B cell (primary cell): Measurements from ENCODE around the gene TUBGCP2. TPM values are rescaled to one million over a fixed set of nuclear protein-coding genes. Genes with fewer than 3 reads are reported as not detected.

Experiments
- ATAC-seq: fragments of 200-7000 bp; cut with Tn5 transposase; one replicate; pipeline ENCODE4 v1.10.0; 2021; ENCODE audit warnings: low read depth, mild to moderate bottlenecking, moderate number of reproducible peaks, moderate library complexity
- CTCF ChIA-PET: fragments of 350-600 bp; sonication (Branson Sonifier 250); formaldehyde crosslinking; loops from one replicate; lab custom pipeline; 2021; ENCODE audit warnings: antibody characterized with exemption, inconsistent platforms; lab: Charles Lee
- POLR2A ChIA-PET: fragments of 350-600 bp; sonication (Branson Sonifier 250); formaldehyde crosslinking; loops from one replicate; lab custom pipeline; 2021; ENCODE audit warnings: antibody characterized with exemption; lab: Charles Lee
- DNase-seq: peaks from one replicate; pipeline ENCODE4 v3.0.0; 2013
- H2AFZ ChIP-seq: 2 replicates; pipeline ENCODE4 v1.6.1; 2012; ENCODE audit warnings: mild to moderate bottlenecking, low read depth, low read length; ENCODE audit not compliant: insufficient read depth, poor library complexity, severe bottlenecking
- H3K27ac ChIP-seq, 2 donors: 1 replicate in 1 of 2; 2 replicates in 1 of 2; pipeline ENCODE4 v1.5.1; 2012 to 2013; ENCODE audit warnings: low read length in 2 of 2, mild to moderate bottlenecking in 2 of 2, moderate library complexity in 1 of 2
- H3K27me3 ChIP-seq, 4 experiments: fragments of 200-600 bp in 1 of 4; sonication (generic) in 1 of 4; replicated peaks in 1 of 4; 1 replicate in 2 of 4; 2 replicates in 2 of 4; pipeline versions ENCODE4 v1.6.1 to v1.7.0; 2013 to 2016; ENCODE audit warnings: low read length in 3 of 4, mild to moderate bottlenecking in 2 of 4, mixed read lengths in 1 of 4, moderate library complexity in 1 of 4; ENCODE audit not compliant: insufficient read depth in 4 of 4, control insufficient read depth in 3 of 4; ENCODE audit errors: control extremely low read depth in 1 of 4
- H3K36me3 ChIP-seq, 2 experiments: replicated peaks in 1 of 2; 1 replicate in 1 of 2; 2 replicates in 1 of 2; pipeline versions ENCODE4 v1.6.1 to v1.7.1; 2013; ENCODE audit warnings: low read length in 1 of 2; ENCODE audit not compliant: insufficient read depth in 2 of 2, control insufficient read depth in 1 of 2; ENCODE audit errors: control extremely low read depth in 1 of 2, extremely low read depth in 1 of 2
- H3K4me1 ChIP-seq, 2 donors: fragments of 200-600 bp in 1 of 2; sonication (generic) in 1 of 2; 1 replicate in 1 of 2; 2 replicates in 1 of 2; pipeline versions ENCODE4 v1.5.1 to v1.6.1; 2013 to 2017; ENCODE audit warnings: low read length in 2 of 2; ENCODE audit not compliant: control insufficient read depth in 2 of 2, insufficient read depth in 2 of 2
- H3K4me2 ChIP-seq: replicated peaks from 2 replicates; pipeline ENCODE3; 2012; ENCODE audit warnings: mild to moderate bottlenecking, low read depth, low read length; ENCODE audit not compliant: poor library complexity, severe bottlenecking
- H3K4me3 ChIP-seq, 5 experiments: fragments of 200-600 bp in 1 of 5; sonication (generic) in 1 of 5; 1 replicate in 3 of 5; 2 replicates in 2 of 5; pipeline versions ENCODE4 v1.5.1 to v1.7.0; 2011 to 2016; ENCODE audit warnings: low read length in 4 of 5, mild to moderate bottlenecking in 4 of 5, low read depth in 2 of 5, control low read depth in 1 of 5, moderate library complexity in 1 of 5; ENCODE audit not compliant: insufficient read depth in 1 of 5; ENCODE audit errors: control extremely low read depth in 1 of 5, extremely low read depth in 1 of 5
- H3K79me2 ChIP-seq: fragments of 200-600 bp; sonication (generic); one replicate; pipeline ENCODE4 v1.6.0; 2016; ENCODE audit warnings: low read length; ENCODE audit not compliant: control insufficient read depth, insufficient read depth
- H3K9ac ChIP-seq: fragments of 200-600 bp; sonication (generic); 2 replicates; pipeline ENCODE4 v1.6.1; 2017; ENCODE audit warnings: mild to moderate bottlenecking, low read length, moderate library complexity
- H3K9me3 ChIP-seq, 3 donors: one replicate each; pipeline versions ENCODE4 v1.6.1 to v1.7.1; 2013; ENCODE audit warnings: low read length in 2 of 3; ENCODE audit not compliant: control insufficient read depth in 2 of 3, insufficient read depth in 1 of 3; ENCODE audit errors: control extremely low read depth in 1 of 3
- H4K20me1 ChIP-seq: 2 replicates; pipeline ENCODE4 v1.6.0; 2012; ENCODE audit warnings: mild to moderate bottlenecking, low read length; ENCODE audit not compliant: insufficient read depth, control insufficient read depth, poor library complexity, severe bottlenecking
- H3K27ac Mint-ChIP-seq: one replicate; pipeline ENCODE4 v1.8.0; 2021; ENCODE audit warnings: mixed read lengths
- H3K27me3 Mint-ChIP-seq: one replicate; pipeline ENCODE4 v1.8.0; 2021; ENCODE audit warnings: mixed read lengths
- H3K4me1 Mint-ChIP-seq: one replicate; pipeline ENCODE4 v1.8.0; 2021; ENCODE audit warnings: mixed read lengths
- H3K4me3 Mint-ChIP-seq: one replicate; pipeline ENCODE4 v1.8.0; 2021; ENCODE audit warnings: mixed read lengths
- H3K9me3 Mint-ChIP-seq: one replicate; pipeline ENCODE4 v1.8.0; 2022; ENCODE audit warnings: mixed read lengths; ENCODE audit not compliant: insufficient read depth
- EZH2 ChIP-seq: IDR thresholded peaks from 2 replicates; pipeline ENCODE4 v1.6.1; 2012; ENCODE audit warnings: borderline replicate concordance, low read depth, mild to moderate bottlenecking, moderate library complexity, low read length; ENCODE audit not compliant: insufficient read depth, poor library complexity, severe bottlenecking
- WGBS: methylation state at CpG from one replicate; pipeline ENCODE4 v1.1.5; 2013; ENCODE audit warnings: missing lambda C conversion rate; ENCODE audit not compliant: insufficient coverage; 5-methylcytosine and 5-hydroxymethylcytosine counted together
- intact Hi-C: fragments of 100-400 bp; cut with micrococcal nuclease; formaldehyde crosslinking; loops from one replicate; pipeline ENCODE4 v1.10.0; 2022
- polyA plus RNA-seq: library from polyadenylated mRNA; depleted of rRNA; stranded (reverse); fragments of >200 nt; gene quantifications from 2 replicates; pipeline ENCODE4 v1.2.3, GENCODE V29; 2012
- total RNA-seq, 2 donors: library from RNA; stranded (reverse); fragments of 120-200 nt in 1 of 2; gene quantifications; 1 replicate in 1 of 2; 2 replicates in 1 of 2; pipeline versions ENCODE4 v1.2.3 to v1.2.4, GENCODE V29; 2013 to 2022
- TF ChIP-seq, protein P1 (sequence below): fragments of 200-600 bp; IDR thresholded peaks from one replicate; pipeline ENCODE4 v1.8.0; 2022; ENCODE audit warnings: antibody characterized with exemption, mild to moderate bottlenecking

TUBGCP2 gene
- total and polyA plus RNA-seq, 2 donors (not counting 1 experiment from before 2014, with no cell fraction given) = 50.3 to 90.3 TPM

- Histone ChIP-seq H4K20me1 (no peaks in the 10 kb centered on the region), H3K4me3 (peak overlapping the region in 2 of 5 experiments; percentile 24 to 35), H3K9me3 (no peaks in the 10 kb centered on the region), H3K9ac (peak overlapping the region; percentile 40), H3K27ac (peak overlapping the region; percentile 34 to 60), H2AFZ (peak overlapping the region; percentile 87), H3K27me3 (no peaks in the 10 kb centered on the region), H3K79me2 (no peaks in the 10 kb centered on the region), H3K4me1 (peaks cover 48 to 58% of the 10 kb centered on the region in 2 donors), H3K36me3 (peaks cover 0 to 8% of the 10 kb centered on the region in 2 experiments), H3K4me2 (peak overlapping the region; percentile 86)
- TF ChIP-seq, protein P1, sequence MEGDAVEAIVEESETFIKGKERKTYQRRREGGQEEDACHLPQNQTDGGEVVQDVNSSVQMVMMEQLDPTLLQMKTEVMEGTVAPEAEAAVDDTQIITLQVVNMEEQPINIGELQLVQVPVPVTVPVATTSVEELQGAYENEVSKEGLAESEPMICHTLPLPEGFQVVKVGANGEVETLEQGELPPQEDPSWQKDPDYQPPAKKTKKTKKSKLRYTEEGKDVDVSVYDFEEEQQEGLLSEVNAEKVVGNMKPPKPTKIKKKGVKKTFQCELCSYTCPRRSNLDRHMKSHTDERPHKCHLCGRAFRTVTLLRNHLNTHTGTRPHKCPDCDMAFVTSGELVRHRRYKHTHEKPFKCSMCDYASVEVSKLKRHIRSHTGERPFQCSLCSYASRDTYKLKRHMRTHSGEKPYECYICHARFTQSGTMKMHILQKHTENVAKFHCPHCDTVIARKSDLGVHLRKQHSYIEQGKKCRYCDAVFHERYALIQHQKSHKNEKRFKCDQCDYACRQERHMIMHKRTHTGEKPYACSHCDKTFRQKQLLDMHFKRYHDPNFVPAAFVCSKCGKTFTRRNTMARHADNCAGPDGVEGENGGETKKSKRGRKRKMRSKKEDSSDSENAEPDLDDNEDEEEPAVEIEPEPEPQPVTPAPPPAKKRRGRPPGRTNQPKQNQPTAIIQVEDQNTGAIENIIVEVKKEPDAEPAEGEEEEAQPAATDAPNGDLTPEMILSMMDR = no peak
- no peak for TF ChIP-seq EZH2
- ChIA-PET CTCF (interaction anchor here (0.9 to 8.9 kb wide), 15 partner anchors 13 to 115 kb away, joined by 3 to 80 read pairs (median 6); partner anchors contain the start of gene ADAM8), POLR2A (interaction anchor here (0.5 to 3.5 kb wide), 3 partner anchors 17 to 318 kb away, joined by 3 to 12 read pairs (median 10); partner anchors contain the start of gene ADAM8)
- no peaks in the 10 kb centered on the region for H3K27me3 Mint-ChIP-seq
- peak overlapping the region; percentile 73 for H3K4me3 Mint-ChIP-seq
- intact Hi-C loops = loop anchor here (2.0 kb wide), 2 partner anchors 17 to 51 kb away; partner anchors contain the start of genes TUBGCP2 and ZNF511
- 10% methylated on average over 21 of the region's 21 CpGs for WGBS
- H3K4me1 Mint-ChIP-seq = peaks cover 51% of the 10 kb centered on the region
- peak overlapping the region; percentile 83 for H3K27ac Mint-ChIP-seq
- H3K9me3 Mint-ChIP-seq = no peaks in the 10 kb centered on the region
- DNase-seq = peak; percentile 70
- ATAC-seq = peak; percentile 19
These were observed 50.4 kb downstream of the TUBGCP2 start for GRCh38 chr10:133258066-133258817.
